Gastroesophageal sphincter (tissue), 4 donors: ENCODE results near the gene CD274. TPM values are rescaled to one million over a fixed set of nuclear protein-coding genes. Genes with fewer than 3 reads are reported as not detected.
"Not testable (repeated sequence)": the region's sequence is repeated elsewhere in the genome, so short reads cannot be mapped to it uniquely, and the experiment has no call there.

Experiments
- ATAC-seq: fragments of 150-250 bp; one replicate; pipeline ENCODE4 v1.9.1; 2016; ENCODE audit warnings: mild to moderate bottlenecking, moderate library complexity
- H3K27ac ChIP-seq, 4 donors: fragments of 200-600 bp; sonication (generic) in 3 of 4; 1 replicate in 3 of 4; 2 replicates in 1 of 4; pipeline ENCODE4 v1.5.1; 2016 to 2019
- H3K27me3 ChIP-seq: fragments of 200-600 bp; sonication (generic); one replicate; pipeline ENCODE4 v1.5.1; 2019
- H3K36me3 ChIP-seq, 2 donors: fragments of 200-600 bp; sonication (generic); one replicate each; pipeline ENCODE4 v1.5.1; 2019; ENCODE audit warnings: control low read depth in 1 of 2
- H3K4me1 ChIP-seq, 3 donors: fragments of 200-600 bp; sonication (generic); 1 replicate in 2 of 3; 2 replicates in 1 of 3; pipeline ENCODE4 v1.5.1; 2016 to 2019; ENCODE audit warnings: control low read depth in 2 of 3
- H3K4me3 ChIP-seq, 2 donors: fragments of 200-600 bp; sonication (generic); one replicate each; pipeline ENCODE4 v1.5.1; 2019; ENCODE audit warnings: mild to moderate bottlenecking in 1 of 2, moderate library complexity in 1 of 2
- H3K9me3 ChIP-seq, 3 donors: fragments of 200-600 bp; sonication (generic); one replicate each; pipeline ENCODE4 v1.5.1; 2017 to 2019; ENCODE audit warnings: control low read depth in 2 of 3
- CTCF ChIP-seq, 4 experiments: fragments of 200-600 bp in 2 of 4; fragments of 450-650 bp in 2 of 4; sonication (generic) in 1 of 4; IDR thresholded peaks; one replicate each; pipeline ENCODE4 v1.5.1; 2017 to 2019; ENCODE audit warnings: antibody characterized with exemption in 4 of 4, mild to moderate bottlenecking in 2 of 4, moderate library complexity in 2 of 4
- EP300 ChIP-seq: sonication (generic); formaldehyde crosslinking; IDR thresholded peaks from one replicate; pipeline ENCODE4 v1.6.1; 2017; ENCODE audit warnings: antibody characterized with exemption, mild to moderate bottlenecking
- POLR2A ChIP-seq, 2 donors: fragments of 450-650 bp; IDR thresholded peaks; one replicate each; pipeline ENCODE4 v1.6.1; 2017; ENCODE audit warnings: antibody characterized with exemption in 2 of 2, mild to moderate bottlenecking in 2 of 2, moderate library complexity in 1 of 2
- POLR2AphosphoS5 ChIP-seq: sonication (generic); formaldehyde crosslinking; IDR thresholded peaks from one replicate; pipeline ENCODE4 v1.6.1; 2017; ENCODE audit warnings: antibody characterized with exemption
- WGBS, 2 donors: methylation state at CpG; one replicate each; pipeline ENCODE4 v1.1.5; 2018; ENCODE audit warnings: low coverage in 1 of 2; 5-methylcytosine and 5-hydroxymethylcytosine counted together
- total RNA-seq, 4 donors: library from RNA; depleted of rRNA; stranded (reverse); fragments of >200 nt; gene quantifications; one replicate each; pipeline ENCODE4 v1.1.0, GENCODE V29; 2016

Gene CD274
- total RNA-seq, 4 donors from 2014 or later, result 0.73 to 3.6 (median 2.7) TPM

- Histone ChIP-seq H3K36me3 (peaks cover 0 to under 1% of the 10 kb centered on the region in 2 donors), H3K4me3 (no peak overlapping the region), H3K4me1 (peaks cover 0 to 22% (median 15%) of the 10 kb centered on the region in 3 donors), H3K27me3 (no peaks in the 10 kb centered on the region), H3K9me3 (no peaks in the 10 kb centered on the region), H3K27ac (no peak overlapping the region)
- WGBS, 2 donors, result 80 to 100% methylated on average over 2 of the region's 2 CpGs
- TF ChIP-seq EP300, result no peak
- ATAC-seq, result no peak
These were observed 9.3 kb upstream of the CD274 start for GRCh38 chr9:5441043-5441442.

GRCh38 chr9:5442400-5443011 lies 7.8 kb upstream of the CD274 start:
- no peaks in the 10 kb centered on the region for H3K36me3 ChIP-seq
- no peak for TF ChIP-seq EP300
- TF ChIP-seq CTCF (IDR thresholded peaks at IDR 0.05), result peak in 3 of 4 experiments; percentile 37 to 53 (median 45)
- WGBS, 2 donors, result 50 to 61% methylated on average over 2 of the region's 2 CpGs
- no peaks in the 10 kb centered on the region for H3K9me3 ChIP-seq
- no peak for ATAC-seq
- H3K4me1 ChIP-seq, result peaks cover 0 to 10% (median 8%) of the 10 kb centered on the region in 3 donors
- no peak overlapping the region for H3K27ac ChIP-seq
- H3K27me3 ChIP-seq, result no peaks in the 10 kb centered on the region
- no peak overlapping the region for H3K4me3 ChIP-seq

- Histone ChIP-seq H3K36me3 (no peaks in the 10 kb centered on the region), H3K4me1 (peaks cover 0 to 1% (median 0%) of the 10 kb centered on the region in 3 donors), H3K9me3 (no peaks in the 10 kb centered on the region), H3K4me3 (no peak overlapping the region), H3K27ac (no peak overlapping the region), H3K27me3 (no peaks in the 10 kb centered on the region)
- TF ChIP-seq CTCF (IDR thresholded peaks at IDR 0.05), result no peak
- no peak for TF ChIP-seq POLR2A (IDR thresholded peaks at IDR 0.05)
- TF ChIP-seq POLR2AphosphoS5, result no peak
- no peak for TF ChIP-seq EP300
- ATAC-seq, result no peak
- 42 to 54% methylated on average over 2 of the region's 2 CpGs for WGBS, 2 donors
These were observed 6.5 kb upstream of the CD274 start for GRCh38 chr9:5443850-5444249.

GRCh38 chr9:5445096-5445495 lies 5.2 kb upstream of the CD274 start:
- H3K4me3 ChIP-seq, H3K36me3 ChIP-seq, H3K27me3 ChIP-seq, ATAC-seq, H3K9me3 ChIP-seq, H3K27ac ChIP-seq: not testable (repeated sequence)
- H3K4me1 ChIP-seq, result peaks cover 0 to 12% (median 0%) of the 10 kb centered on the region in 3 donors
- WGBS, 2 donors, result 80 to 83% methylated on average over 2 to 4 of the region's 4 CpGs

- no peak for ATAC-seq
- H3K36me3 ChIP-seq, result no peaks in the 10 kb centered on the region
- TF ChIP-seq POLR2AphosphoS5, result no peak
- no peak for TF ChIP-seq CTCF (IDR thresholded peaks at IDR 0.05)
- no peak overlapping the region for H3K27ac ChIP-seq
- no peaks in the 10 kb centered on the region for H3K9me3 ChIP-seq
- no peak overlapping the region for H3K4me3 ChIP-seq
- peaks cover 0 to 16% (median 1%) of the 10 kb centered on the region in 3 donors for H3K4me1 ChIP-seq
- H3K27me3 ChIP-seq, result no peaks in the 10 kb centered on the region
These were observed 4.5 kb upstream of the CD274 start for GRCh38 chr9:5445886-5446285.

GRCh38 chr9:5446451-5447236 lies 3.7 kb upstream of the CD274 start:
- Histone ChIP-seq H3K4me1 (peaks cover 0 to 24% (median 6%) of the 10 kb centered on the region in 3 donors), H3K4me3 (no peak overlapping the region), H3K27ac (no peak overlapping the region), H3K9me3 (no peaks in the 10 kb centered on the region), H3K27me3 (no peaks in the 10 kb centered on the region), H3K36me3 (no peaks in the 10 kb centered on the region)
- 75 to 82% methylated on average over 3 of the region's 3 CpGs for WGBS, 2 donors
- no peak for ATAC-seq
- no peak for TF ChIP-seq CTCF (IDR thresholded peaks at IDR 0.05)
- TF ChIP-seq EP300, result no peak
- TF ChIP-seq POLR2A (IDR thresholded peaks at IDR 0.05), result no peak
- no peak for TF ChIP-seq POLR2AphosphoS5
